Inflammatory macrophage (primary cell): Measurements from ENCODE around the gene TRABD2B.

Source experiments
- DNase-seq, 2 donors: peaks; one replicate each; pipeline ENCODE4 v3.0.0-alpha.2; 2020 to 2022

The TRABD2B gene

GRCh38 chr1:47932743-47933142 lies 64.4 kb downstream of the TRABD2B start:
- no peak for DNase-seq

- no peak for DNase-seq
These were observed 65.8 kb downstream of the TRABD2B start for GRCh38 chr1:47931395-47931794.

- DNase-seq, result no peak
These were observed 66.9 kb downstream of the TRABD2B start for GRCh38 chr1:47930210-47930840.

GRCh38 chr1:47927165-47927564 lies 70.0 kb downstream of the TRABD2B start:
- no peak for DNase-seq

GRCh38 chr1:47926461-47926999 lies 70.7 kb downstream of the TRABD2B start:
- no peak for DNase-seq

- DNase-seq, result no peak
These were observed 72.7 kb downstream of the TRABD2B start for GRCh38 chr1:47924270-47925048.

GRCh38 chr1:47921935-47922415 lies 75.2 kb downstream of the TRABD2B start:
- DNase-seq, result no peak

GRCh38 chr1:47919113-47919833 lies 77.9 kb downstream of the TRABD2B start:
- no peak for DNase-seq

- no peak for DNase-seq
These were observed 78.8 kb downstream of the TRABD2B start for GRCh38 chr1:47918257-47918867.

GRCh38 chr1:47917687-47918086 lies 79.5 kb downstream of the TRABD2B start:
- no peak for DNase-seq

GRCh38 chr1:47915677-47916353 lies 81.4 kb downstream of the TRABD2B start:
- no peak for DNase-seq

GRCh38 chr1:47914952-47915676 lies 82.1 kb downstream of the TRABD2B start:
- DNase-seq, result no peak

GRCh38 chr1:47914218-47914938 lies 82.8 kb downstream of the TRABD2B start:
- DNase-seq, result no peak

- no peak for DNase-seq
These were observed 83.9 kb downstream of the TRABD2B start for GRCh38 chr1:47913225-47913823.

GRCh38 chr1:47912756-47913155 lies 84.4 kb downstream of the TRABD2B start:
- DNase-seq, result no peak

GRCh38 chr1:47911892-47912291 lies 85.3 kb downstream of the TRABD2B start:
- no peak for DNase-seq

- no peak for DNase-seq
These were observed 85.8 kb downstream of the TRABD2B start for GRCh38 chr1:47911424-47911823.

GRCh38 chr1:47908258-47908657 lies 88.9 kb downstream of the TRABD2B start:
- no peak for DNase-seq

- DNase-seq, result no peak
These were observed 90.0 kb downstream of the TRABD2B start for GRCh38 chr1:47907177-47907528.

GRCh38 chr1:47906527-47907176 lies 90.5 kb downstream of the TRABD2B start:
- no peak for DNase-seq
